Right forelimb (tissue), 1 donor: ENCODE data around the gene ADCY4.

ENCODE experiments used
- DNase-seq: peaks from one replicate; pipeline ENCODE4 v3.0.0-alpha.2; 2018

Gene ADCY4

DNA sequence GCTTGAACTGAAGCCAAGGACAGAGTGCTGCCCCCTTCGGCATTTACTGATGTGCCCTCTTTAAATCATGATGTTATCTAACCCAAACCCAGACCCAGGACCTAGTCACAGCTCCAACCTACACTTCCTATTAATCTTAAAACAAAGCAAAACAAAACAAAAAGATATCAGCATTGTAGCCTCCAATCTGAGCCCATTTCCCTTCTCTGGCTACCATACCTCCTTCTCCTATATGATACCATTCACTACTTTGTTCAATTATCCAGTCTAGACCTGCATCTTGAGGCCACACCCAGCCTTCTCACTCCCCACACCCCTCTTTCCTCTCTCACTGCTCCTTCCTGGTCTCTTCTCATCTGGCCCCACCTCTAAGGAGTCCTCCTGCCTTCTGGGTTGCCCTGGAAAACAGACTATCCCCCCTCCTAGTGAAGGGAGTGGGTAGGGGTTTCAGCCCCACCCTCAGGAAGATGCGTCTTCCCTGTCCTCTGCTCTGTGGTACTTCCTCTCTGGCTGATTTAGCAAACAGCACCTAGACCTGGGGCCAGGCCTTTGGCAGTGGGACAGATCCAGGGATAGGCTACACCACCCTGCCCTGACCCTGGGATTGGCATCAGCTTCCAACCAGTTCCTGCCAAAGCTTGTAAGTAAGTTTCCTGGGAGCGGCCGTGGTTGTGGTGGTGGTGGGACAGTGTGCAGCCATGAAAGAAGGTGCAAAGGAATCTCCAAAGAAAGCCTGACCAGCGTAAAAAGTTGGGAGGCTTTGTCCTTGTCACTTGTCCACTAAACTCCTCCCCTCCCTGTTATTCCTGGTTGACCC, 20.3 kb downstream of the ADCY4 start:
- no peak for DNase-seq

DNA sequence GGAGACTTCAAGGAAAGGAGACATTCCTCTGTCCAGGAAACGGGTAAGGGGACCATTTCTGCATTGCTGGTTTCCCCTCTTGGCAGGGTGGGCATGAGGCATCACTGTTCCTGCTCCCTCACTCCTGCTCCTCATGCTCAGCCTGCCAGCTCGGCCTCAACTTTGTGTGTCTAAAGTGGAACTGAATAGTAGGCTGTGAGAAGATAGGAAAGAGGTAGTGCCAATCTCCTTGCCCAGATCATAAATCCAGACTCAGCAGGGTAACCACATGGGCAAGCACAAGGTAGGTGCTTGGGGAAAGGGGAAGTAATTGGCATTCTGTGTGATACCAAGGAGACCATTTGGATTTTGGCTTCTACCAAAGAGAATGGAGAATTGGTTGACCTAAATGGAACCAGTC, 21.0 kb downstream of the ADCY4 start:
- DNase-seq, result no peak

DNA sequence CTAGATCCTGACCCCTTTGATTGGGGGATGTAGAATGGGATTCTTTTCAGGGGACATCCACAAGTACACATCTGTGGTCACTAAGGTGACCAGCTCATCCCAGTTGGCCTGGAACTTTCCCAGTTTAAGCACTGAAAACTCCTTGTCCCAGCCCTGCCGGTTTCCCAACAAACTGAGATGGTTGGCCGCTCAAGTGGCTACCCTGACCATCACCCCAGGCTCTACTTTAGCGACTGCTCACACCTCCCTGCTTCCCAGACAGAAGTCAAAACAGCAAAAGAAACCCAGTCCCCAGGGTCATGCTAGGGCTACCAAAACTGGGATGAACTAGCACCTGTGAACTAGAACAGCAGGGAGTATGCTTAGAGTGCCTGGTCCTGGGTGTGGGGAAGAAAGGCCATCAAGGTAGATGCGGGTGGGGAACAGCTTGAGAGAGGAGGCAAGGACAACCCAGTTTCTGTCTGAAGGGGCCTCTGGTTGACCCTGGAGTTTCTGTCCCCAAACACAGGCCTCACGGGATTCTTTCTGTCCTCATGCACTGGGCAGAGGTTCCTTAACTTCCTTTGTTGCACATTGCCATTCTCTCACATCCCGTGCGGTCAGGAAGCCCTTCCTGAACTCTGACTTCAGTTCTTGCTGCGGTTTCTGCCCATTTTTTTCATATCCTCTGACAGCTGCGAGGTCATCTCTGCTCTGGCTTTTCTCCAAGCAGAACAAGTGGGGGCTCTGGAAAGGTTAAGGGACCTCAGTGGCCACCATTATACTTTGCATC, 21.9 kb downstream of the ADCY4 start:
- DNase-seq, result no peak

DNA sequence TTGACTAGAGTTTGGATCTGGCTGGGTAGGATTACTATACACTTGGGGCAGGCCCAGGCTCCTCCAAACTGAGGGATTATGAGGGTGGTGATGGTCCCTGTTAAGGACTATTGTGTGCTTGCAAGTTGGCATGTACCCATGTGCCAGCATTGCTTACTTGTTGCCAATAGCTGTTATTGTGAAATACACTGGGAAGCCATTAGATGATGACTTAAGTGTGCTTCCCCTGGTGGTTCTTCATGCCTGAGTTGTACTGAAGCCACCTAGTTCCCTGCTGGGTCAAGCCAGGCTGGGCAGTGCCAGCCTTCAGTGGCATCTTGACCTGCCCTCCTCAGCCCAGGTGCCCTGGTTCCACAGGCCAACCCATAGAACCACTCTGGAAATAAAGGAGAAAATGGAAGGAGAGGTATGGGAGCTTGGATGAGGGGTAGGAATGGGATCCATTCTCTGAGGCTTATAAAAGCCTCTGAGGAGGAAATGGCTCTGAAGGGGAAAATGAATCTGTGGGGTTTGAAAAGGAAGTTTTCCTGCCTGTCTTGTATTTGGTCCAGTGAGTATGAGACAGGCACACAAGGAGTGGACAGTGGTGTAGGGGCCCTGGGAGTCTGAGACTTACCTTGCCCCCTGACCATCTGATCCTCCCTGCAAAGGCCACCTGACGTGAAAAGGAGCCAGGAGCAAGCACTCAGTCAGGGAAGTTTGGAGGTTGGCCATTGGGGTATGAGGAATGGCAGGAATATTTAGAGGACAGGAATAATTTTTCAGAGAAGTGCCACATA, 22.8 kb downstream of the ADCY4 start:
- no peak for DNase-seq

DNA sequence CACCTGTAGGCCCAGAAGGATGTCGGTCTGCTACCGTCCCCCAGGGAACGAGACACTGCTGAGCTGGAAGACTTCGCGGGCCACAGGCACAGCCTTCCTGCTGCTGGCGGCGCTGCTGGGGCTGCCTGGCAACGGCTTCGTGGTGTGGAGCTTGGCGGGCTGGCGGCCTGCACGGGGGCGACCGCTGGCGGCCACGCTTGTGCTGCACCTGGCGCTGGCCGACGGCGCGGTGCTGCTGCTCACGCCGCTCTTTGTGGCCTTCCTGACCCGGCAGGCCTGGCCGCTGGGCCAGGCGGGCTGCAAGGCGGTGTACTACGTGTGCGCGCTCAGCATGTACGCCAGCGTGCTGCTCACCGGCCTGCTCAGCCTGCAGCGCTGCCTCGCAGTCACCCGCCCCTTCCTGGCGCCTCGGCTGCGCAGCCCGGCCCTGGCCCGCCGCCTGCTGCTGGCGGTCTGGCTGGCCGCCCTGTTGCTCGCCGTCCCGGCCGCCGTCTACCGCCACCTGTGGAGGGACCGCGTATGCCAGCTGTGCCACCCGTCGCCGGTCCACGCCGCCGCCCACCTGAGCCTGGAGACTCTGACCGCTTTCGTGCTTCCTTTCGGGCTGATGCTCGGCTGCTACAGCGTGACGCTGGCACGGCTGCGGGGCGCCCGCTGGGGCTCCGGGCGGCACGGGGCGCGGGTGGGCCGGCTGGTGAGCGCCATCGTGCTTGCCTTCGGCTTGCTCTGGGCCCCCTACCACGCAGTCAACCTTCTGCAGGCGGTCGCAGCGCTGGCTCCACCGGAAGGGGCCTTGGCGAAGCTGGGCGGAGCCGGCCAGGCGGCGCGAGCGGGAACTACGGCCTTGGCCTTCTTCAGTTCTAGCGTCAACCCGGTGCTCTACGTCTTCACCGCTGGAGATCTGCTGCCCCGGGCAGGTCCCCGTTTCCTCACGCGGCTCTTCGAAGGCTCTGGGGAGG, 23.9 kb downstream of the ADCY4 start, which contains the start of gene LTB4R:
LTB4R (plus strand) TSS at position 857 of the 959 bp plus-strand sequence. CDS start 4,150 bp downstream, outside the sequence.
- peak; percentile 83 for DNase-seq

DNA sequence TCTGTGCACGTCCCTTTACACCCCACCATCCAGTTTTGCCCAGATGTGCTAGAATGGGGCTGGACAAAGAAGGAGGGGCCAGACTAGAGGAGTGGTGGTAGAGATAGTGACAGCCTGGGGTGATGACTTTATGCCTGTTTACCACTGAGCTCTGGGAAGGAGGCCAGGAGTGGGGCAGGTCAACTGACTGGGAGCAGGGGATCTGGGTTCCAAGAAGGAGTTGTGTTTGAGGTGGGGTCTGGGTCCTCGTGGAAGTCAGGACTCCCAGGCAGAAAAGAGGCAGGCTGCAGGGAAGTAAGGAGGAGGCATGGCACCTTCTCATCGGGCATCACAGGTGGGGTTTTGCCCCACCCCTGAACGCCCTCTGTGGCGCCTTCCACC, 24.6 kb downstream of the ADCY4 start:
- DNase-seq, result no peak

DNA sequence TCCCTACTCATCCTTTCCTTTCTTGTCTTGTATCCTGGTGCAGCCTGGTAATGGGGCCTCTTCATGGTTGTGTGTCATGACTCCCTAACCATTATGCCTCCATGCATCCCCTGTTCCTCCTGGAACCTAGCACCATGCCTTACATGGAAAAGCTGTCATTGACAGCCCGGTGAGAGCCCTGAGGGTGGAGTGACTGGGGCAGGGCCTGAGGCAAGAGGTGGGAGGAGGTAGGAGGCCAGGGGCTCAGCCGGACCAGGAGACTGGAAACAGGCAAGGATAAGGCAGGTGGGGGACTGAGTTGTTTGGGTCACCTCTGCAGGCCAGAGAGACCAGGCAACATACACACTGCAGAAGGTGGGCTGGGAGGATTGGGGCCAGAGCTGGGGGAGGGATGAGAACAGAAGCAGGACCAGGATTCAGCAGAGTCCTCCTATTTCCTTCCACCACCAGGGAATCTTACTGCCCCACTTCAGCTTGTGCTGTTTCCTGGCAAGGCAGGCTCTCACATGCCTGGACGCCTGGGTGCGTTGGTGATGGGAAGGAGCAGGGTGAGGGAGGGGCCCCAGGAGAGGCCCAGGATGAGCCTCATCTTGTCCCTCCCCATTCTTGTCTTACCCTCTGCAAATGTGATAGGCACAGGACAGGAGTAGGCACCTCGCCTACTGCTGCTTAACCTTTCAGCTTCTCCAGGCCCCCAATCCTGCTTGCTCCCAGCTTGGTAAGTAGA, 25.2 kb downstream of the ADCY4 start, which contains the start of gene LTB4R2:
LTB4R2 (plus strand) TSS at position 603 of the 727 bp plus-strand sequence. CDS start 525 bp downstream, outside the sequence.
- DNase-seq, result no peak

DNA sequence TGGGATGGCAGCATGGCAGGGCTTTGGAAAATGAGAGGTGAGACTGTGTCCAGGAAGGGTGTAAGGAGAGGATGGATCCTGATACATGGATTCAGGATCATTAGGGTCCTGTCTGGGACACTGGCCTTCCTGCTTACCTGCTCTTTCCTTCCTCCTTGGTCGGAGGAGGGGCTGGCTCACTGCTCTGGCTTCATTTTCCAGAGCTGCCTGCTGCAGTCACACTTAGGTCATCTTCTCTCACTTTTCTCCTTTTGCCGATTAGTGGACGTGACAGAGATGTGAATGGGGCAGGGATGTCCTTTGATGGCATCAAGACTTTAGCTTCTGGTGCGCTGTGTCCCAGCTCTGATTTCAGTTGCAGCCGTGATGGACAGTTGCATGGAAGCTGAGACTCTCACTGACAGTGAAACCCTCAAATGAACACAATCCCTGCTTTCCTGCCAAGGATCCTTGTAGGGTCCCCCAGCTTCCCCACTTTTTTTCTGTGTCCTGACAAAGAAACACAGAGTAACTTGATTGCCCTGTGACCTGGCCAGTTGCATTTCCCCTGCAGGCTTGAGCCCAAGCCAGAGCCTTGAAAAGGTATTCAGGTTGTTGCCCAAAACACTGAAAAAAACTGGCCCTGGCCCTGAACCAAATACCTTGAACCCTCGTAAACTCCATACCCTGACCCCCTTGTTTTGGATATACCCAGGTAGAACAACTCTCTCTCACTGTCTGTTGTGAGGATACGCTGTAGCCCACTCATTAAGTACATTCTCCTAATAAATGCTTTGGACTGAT, 26.3 kb downstream of the ADCY4 start:
- no peak for DNase-seq

DNA sequence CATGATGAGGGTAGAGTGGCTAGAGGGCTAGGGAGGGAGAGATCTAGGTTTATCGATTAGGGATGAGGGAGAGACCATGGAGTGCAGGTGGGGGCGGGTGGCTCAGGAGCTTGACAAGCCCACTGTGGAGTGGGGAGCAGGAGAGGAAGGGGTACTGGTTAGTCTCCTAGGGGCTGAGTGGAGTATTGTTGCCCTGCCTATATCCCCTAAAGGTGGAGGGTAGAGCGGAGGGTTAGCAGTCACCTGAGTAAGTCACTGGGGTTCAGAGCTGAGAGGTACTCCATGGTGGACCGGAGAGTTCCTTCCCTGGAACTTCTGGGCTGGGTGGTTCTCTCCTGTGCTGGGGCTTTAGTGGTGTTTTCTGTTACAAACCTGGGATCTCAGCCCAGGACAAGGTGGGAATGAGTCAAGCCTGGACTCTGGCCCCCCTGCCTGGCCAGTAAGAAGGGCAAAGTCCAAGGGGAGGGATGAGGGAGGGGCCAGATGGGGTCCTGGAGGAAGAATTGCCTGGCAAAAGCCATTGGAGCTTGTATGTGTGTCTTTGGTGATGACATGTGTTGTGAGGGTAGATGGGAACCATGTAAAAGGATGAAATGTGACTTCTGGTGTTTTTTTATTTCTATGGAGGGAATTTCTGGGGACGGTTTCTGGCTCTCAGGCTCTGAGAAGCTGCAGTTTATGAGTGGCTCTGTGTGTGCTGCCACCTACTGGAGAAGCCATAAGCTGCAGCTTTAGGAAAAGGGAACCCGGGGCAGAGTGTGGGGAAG, 27.1 kb downstream of the ADCY4 start, which contains the start of gene CIDEB:
CIDEB (minus strand) TSS at position 403 of the 767 bp plus-strand sequence; CDS start at position 284, 119 bp downstream.
- DNase-seq, result no peak

DNA sequence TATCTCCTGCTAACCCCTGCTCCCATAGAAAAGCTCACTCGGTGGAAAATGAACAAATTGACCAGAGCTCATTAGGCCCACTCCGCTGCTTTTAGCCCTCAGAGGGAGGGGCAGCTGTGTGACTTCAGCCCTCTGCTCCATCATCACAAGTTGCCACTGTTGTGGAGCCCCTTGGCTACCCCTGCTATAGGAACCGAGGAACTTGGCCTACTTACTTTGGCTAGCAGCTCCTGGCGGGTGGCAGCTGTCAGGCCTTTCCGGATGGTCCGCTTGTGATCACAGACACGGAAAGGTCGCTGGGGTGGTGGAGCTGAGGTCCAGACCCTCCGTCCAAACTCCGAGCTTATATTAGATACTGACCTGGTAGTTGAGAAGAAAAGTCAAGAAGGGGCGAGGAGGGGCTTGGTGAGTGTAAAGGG, 27.7 kb downstream of the ADCY4 start:
- no peak for DNase-seq

DNA sequence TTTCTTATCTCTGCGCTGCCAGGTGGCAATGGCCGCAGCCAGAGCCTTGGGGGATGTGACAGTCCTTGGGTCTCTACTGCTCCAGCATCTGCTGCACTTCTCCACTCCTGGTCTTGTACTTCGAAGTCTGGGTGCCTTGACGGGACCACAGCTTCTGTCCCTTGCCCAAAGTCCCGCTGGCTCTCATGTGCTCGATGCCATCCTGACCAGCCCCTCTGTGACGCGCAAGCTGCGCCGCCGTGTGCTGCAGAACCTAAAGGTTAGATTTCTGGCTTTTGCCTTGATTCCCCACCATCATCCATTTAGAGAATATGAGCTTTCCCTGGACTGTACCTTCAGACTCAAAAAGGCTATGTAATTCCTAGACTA, 30.9 kb downstream of the ADCY4 start:
- DNase-seq, result no peak

DNA sequence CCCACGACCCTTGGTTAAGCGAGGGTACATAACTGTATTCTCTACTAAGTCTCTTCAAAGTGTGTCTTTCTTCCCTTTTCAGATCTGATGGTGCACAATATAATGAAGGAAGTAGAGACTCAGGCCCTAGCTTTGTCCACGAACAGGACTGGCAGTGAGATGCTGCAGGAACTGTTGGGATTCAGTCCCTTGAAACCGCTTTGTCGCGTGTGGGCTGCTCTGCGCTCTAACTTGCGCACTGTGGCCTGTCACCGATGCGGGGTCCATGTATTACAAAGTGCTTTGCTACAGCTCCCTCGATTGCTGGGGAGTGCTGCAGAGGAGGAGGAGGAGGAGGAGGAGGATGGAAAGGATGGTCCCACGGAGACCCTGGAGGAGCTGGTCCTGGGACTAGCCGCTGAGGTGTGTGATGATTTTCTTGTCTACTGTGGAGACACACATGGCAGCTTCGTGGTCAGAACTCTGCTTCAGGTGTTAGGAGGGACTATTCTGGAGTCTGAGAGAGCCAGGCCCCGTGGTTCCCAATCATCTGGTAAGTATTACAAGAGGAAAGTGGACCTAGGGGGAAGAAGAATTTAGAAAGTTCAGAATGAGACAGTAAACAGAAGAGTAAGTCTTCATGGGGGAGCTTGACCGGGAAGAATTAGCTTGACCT, 34.4 kb downstream of the ADCY4 start:
- DNase-seq, result no peak

DNA sequence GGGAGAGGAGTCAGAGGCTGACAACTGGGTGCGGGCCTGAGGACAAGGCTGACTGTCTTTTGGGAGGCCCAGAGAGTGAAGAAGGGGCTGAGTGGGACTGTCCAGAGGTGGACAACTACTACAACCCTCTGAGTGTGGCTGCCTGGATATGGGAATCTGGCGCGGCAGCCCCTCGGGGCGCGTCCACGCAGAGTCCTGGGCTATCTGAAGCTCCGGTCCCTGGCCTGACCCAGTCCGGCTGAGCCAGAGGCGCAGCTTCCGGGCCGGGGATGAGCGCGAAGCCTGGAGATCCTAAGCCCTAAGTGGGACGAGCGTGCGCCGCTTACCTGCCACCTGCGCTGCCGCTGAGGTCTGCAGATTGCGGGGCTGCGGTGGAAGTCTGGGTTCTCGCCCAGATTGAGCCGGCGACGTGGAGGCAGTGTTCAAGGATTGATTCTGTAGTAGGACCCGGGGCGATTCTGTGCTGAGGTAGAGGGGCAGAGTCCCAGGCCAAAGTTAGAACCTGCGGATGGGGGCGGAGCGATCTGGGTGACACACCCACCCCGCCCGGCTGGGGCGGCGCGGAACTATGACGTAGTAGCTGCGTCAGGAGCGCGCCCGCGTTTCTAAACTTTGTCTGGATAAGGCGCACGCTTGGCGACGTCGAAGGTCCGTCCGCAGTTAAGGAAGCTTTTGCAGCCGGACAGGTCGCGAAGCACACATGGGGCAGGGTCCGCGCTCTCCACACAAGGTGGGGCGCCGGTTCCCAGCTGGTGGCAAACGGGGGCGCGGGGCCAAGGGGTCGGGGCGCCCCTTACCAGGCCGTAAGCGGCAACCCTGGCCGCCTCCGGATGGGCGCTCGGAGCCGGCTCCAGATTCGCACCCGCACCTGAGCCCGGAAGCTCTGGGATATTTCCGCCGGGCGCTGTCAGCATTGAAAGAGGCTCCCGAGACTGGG, 35.3 kb downstream of the ADCY4 start, which contains the start of the genes DHRS1 and NOP9:
DHRS1 (minus strand) TSS at position 526 of the 937 bp plus-strand sequence. CDS start 674 bp downstream, outside the sequence.
NOP9 (plus strand) TSS at position 596 of the 937 bp plus-strand sequence; CDS start at position 701, 105 bp downstream.
- DNase-seq, result peak; percentile 96

DNA sequence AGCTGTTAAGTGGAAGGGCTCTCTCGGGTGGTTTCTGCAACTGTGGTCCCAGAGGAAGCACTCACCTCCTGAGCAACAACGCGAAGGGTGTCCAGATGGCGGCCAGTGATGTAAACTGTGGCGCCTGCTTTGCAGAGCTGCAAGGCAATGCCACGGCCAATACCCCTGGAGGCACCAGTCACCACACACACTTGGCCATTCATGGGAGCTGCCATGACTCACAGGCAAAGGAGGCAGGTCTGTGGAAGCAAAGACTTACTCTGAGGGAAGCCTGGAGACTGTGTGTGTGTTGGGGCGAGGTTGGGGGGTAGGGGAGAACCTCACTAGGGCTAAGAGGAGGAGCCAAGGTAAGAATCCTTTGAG, 36.0 kb downstream of the ADCY4 start:
- no peak for DNase-seq

DNA sequence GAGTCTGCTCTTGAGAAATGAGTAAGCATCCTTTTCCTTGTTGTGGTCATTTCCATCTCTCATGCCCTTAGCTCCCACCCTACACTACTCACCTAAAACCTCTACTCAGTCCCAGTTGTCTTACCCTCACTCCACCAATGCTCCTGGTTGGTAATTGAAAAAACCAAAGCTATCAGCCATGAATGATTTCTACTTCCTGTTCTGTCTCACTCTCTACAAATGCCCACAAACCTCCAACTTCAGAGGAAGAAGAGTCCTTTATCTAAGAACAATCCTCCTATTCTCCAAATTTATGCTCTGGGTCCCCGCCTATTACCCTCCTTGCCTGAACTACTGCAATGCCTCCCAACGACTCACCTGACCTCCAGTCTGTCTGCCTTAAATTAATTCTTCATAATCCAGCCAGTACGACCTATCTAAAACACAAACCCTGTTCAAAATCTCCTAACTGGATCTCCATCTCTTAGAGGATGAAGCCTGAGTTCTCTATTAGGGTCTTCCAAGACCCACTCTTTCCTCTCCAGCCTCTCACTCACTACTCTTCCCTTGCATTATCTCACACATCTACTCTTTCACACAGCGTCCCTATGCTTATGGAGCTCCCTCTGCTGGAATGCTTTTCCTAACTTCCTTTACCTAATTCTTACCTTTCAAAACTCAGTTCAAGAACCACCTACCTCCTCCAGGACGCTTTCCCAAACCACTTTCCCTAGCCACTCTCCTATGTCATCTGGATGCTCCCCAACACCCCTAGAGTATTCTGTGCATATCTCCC, 37.5 kb downstream of the ADCY4 start:
- no peak for DNase-seq

DNA sequence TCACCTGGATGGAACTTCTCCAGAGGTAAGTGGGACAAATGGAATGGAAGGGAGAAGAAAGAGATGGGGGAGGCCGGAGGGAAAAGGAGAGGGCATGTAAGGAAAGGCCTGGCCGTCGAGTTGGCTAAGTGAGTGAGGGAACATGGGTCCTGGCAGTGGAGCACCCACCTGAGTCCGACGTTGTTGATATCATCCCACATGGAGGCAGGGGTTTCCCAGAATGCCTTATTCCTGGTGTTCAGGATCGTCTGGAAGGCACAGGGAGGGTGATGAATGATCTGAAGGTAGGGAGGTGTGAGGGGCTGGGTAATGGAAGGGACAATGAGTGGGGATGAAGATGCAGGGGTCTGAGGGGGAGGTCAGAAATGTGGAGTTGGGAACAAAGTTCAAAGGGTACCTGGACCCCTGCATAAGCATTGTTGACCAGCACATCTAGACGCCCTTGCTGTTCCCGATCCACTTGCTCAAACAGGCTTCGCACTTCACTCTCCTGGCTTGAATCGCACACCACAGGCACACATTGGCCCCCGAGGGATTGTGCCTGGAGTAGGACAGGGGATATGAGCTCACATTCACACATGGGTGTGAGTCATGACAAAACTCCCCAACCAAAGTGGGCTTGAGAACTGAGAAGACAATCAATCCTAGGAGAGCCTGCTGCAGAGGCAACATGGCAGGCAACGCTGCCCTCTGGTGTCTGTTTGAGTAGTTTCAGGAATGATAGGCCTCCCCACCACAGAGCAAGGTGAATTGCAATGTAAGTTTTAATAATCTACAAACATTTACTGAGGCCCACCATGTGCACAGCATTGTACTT, 38.3 kb downstream of the ADCY4 start:
- DNase-seq, result peak; percentile 74
